GM12878 (cell line): ENCODE data around the gene INPP5D. TPM values are rescaled to one million over a fixed set of nuclear protein-coding genes. Genes with fewer than 3 reads are reported as not detected.

ENCODE experiments used
- ATAC-seq: fragments of 200-7000 bp; cut with Tn5 transposase; 3 replicates; pipeline ENCODE4 v1.9.1; 2020; ENCODE audit warnings: mild to moderate bottlenecking, moderate library complexity
- BruUV-seq: library from RNA; stranded (reverse); fragments of 400-500 nt; replicated peaks from 2 replicates; lab custom pipeline; 2021; lab: Mats Ljungman, UMichigan
- CTCF ChIA-PET: fragments of 300-600 bp; sonication (Branson Sonifier 250); formaldehyde crosslinking; extraction: SDS; loops from one replicate; lab custom pipeline; 2021; ENCODE audit warnings: inconsistent platforms; lab: Yijun Ruan, JAX
- POLR2A ChIA-PET: fragments of 350-600 bp; formaldehyde crosslinking; extraction: SDS; loops from one replicate; lab custom pipeline; 2021; ENCODE audit warnings: inconsistent platforms; lab: Charles Lee
- RAD21 ChIA-PET: fragments of 300-600 bp; sonication (Branson Sonifier 250); formaldehyde crosslinking; loops from one replicate; lab custom pipeline; 2023; ENCODE audit warnings: antibody characterized with exemption; ENCODE audit not compliant: unreplicated experiment; lab: Charles Lee
- SMC1A ChIA-PET: fragments of 300-600 bp; sonication (Branson Sonifier 250); formaldehyde crosslinking; loops from one replicate; lab custom pipeline; 2023; ENCODE audit not compliant: unreplicated experiment, uncharacterized antibody; lab: Charles Lee
- DNase-seq: peaks from one replicate; pipeline ENCODE4 v3.0.0-alpha.2; 2011; ENCODE audit warnings: low read depth, low spot score
- FAIRE-seq: peaks from 3 replicates; lab custom pipeline; 2011; peaks lifted over from hg19 to GRCh38; lab: Jason Lieb, UNC
- H2AFZ ChIP-seq: 2 replicates; pipeline ENCODE4 v1.6.0; 2011; ENCODE audit warnings: low read depth, low read length, control low read depth; ENCODE audit not compliant: control insufficient read depth
- H3K27ac ChIP-seq: 2 replicates; pipeline ENCODE4 v1.5.1; 2011; ENCODE audit warnings: control low read depth; ENCODE audit not compliant: control insufficient read depth, insufficient read depth
- H3K27me3 ChIP-seq, 2 experiments: replicated peaks in 1 of 2; 2 replicates each; pipeline versions ENCODE4 v1.6.0 to v1.6.1; 2011; ENCODE audit warnings: low read length in 1 of 2; ENCODE audit not compliant: control insufficient read depth in 2 of 2, insufficient read depth in 2 of 2
- H3K36me3 ChIP-seq, 2 experiments: 2 replicates each; pipeline ENCODE4 v1.5.1; 2011; ENCODE audit warnings: low read length in 1 of 2; ENCODE audit not compliant: control insufficient read depth in 2 of 2, insufficient read depth in 2 of 2
- H3K4me1 ChIP-seq: 2 replicates; pipeline ENCODE4 v1.6.1; 2011; ENCODE audit warnings: mild to moderate bottlenecking, low read length, moderate library complexity, mixed read lengths; ENCODE audit not compliant: control insufficient read depth, insufficient read depth
- H3K4me2 ChIP-seq: 2 replicates; pipeline ENCODE4 v1.6.0; 2011; ENCODE audit warnings: control low read depth; ENCODE audit not compliant: control insufficient read depth, insufficient read depth
- H3K4me3 ChIP-seq: fragments of 200-600 bp; sonication (generic); 2 replicates; pipeline ENCODE4 v1.5.1; 2016
- H3K79me2 ChIP-seq: 2 replicates; pipeline ENCODE4 v1.6.0; 2011; ENCODE audit warnings: low read length; ENCODE audit not compliant: control insufficient read depth, insufficient read depth
- H3K9ac ChIP-seq: 2 replicates; pipeline ENCODE4 v1.8.0; 2011; ENCODE audit warnings: low read length, control low read depth, mixed read lengths; ENCODE audit not compliant: control insufficient read depth, insufficient read depth
- H3K9me3 ChIP-seq: replicated peaks from 3 replicates; pipeline ENCODE4 v1.5.1; 2011; ENCODE audit warnings: mild to moderate bottlenecking, low read length; ENCODE audit not compliant: control insufficient read depth, insufficient read depth
- H4K20me1 ChIP-seq: 2 replicates; pipeline ENCODE4 v1.6.0; 2011; ENCODE audit not compliant: control insufficient read depth, insufficient read depth
- EGR1 ChIP-seq, 2 experiments: IDR thresholded peaks; 1 replicate in 1 of 2; 2 replicates in 1 of 2; pipeline ENCODE4 v1.6.1; 2011 to 2012; ENCODE audit warnings: low read depth in 2 of 2, low read length in 2 of 2, borderline replicate concordance in 1 of 2, mild to moderate bottlenecking in 1 of 2, moderate library complexity in 1 of 2
- IRF4 ChIP-seq: IDR thresholded peaks from 2 replicates; pipeline ENCODE4 v1.6.1; 2011; ENCODE audit warnings: low read depth, low read length
- JUNB ChIP-seq: IDR thresholded peaks from 2 replicates; pipeline ENCODE4 v1.6.1; 2016; ENCODE audit warnings: antibody characterized with exemption, mild to moderate bottlenecking
- MEF2A ChIP-seq: IDR thresholded peaks from 2 replicates; pipeline ENCODE4 v1.6.1; 2011; ENCODE audit warnings: low read depth, mild to moderate bottlenecking, low read length, moderate library complexity; ENCODE audit not compliant: insufficient read depth
- POLR2A ChIP-seq: IDR thresholded peaks from 2 replicates; pipeline ENCODE4 v1.6.1; 2011; ENCODE audit warnings: low read depth, mild to moderate bottlenecking, low read length
- RUNX3 ChIP-seq: IDR thresholded peaks from 2 replicates; pipeline ENCODE4 v1.6.1; 2012; ENCODE audit warnings: low read length, inconsistent platforms
- TARDBP ChIP-seq: IDR thresholded peaks from 2 replicates; pipeline ENCODE4 v1.6.1; 2016; ENCODE audit warnings: borderline replicate concordance
- WGBS: methylation state at CpG from one replicate; pipeline ENCODE4 v1.1.6; 2016; ENCODE audit warnings: low lambda C conversion rate; ENCODE audit not compliant: insufficient replicate concordance, insufficient coverage; ENCODE audit errors: missing lambda C conversion rate; 5-methylcytosine and 5-hydroxymethylcytosine counted together
- in situ Hi-C: fragments of 300-500 bp; cut with MboI; formaldehyde crosslinking; loops from 9 replicates; pipeline ENCODE4 v1.14.3; 2018; ENCODE audit warnings: mixed read lengths
- intact Hi-C: fragments of 100-400 bp; cut with micrococcal nuclease; formaldehyde crosslinking; loops from one replicate; pipeline ENCODE4 v1.14.2; 2022; ENCODE audit not compliant: unreplicated experiment
- polyA plus RNA-seq, 11 experiments: library from polyadenylated mRNA; depleted of rRNA in 4 of 11; unstranded in 6 of 11; stranded (reverse) in 5 of 11; fragments of >200 nt; fragmentation: Nextera tagmentation in 4 of 11; fragmentation: Illumina TruSeq in 1 of 11; extraction: Ambion mirVana in 4 of 11; extraction: Trizol in 1 of 11; gene quantifications; 1 replicate in 1 of 11; 2 replicates in 10 of 11; pipeline versions ENCODE4 v1.2.1 to v1.2.3, GENCODE V29; 2011 to 2016; ENCODE audit warnings: inconsistent platforms in 2 of 11, missing spikeins in 2 of 11, low read depth in 1 of 11
- total RNA-seq, 4 experiments: library from RNA; depleted of rRNA in 3 of 4; stranded (reverse); fragments of >200 nt in 3 of 4; fragmentation: Illumina TruSeq in 1 of 4; extraction: Trizol in 1 of 4; gene quantifications; 2 replicates each; pipeline versions ENCODE4 v1.2.1 to v1.2.3, GENCODE V29; 2013 to 2021
- TF ChIP-seq, protein P1 (sequence below): IDR thresholded peaks from 2 replicates; pipeline ENCODE4 v1.6.1; 2011; ENCODE audit warnings: mild to moderate bottlenecking, low read depth, low read length, moderate library complexity; ENCODE audit not compliant: insufficient replicate concordance
- TF ChIP-seq, protein P2 (sequence below): fragments of 450-650 bp; IDR thresholded peaks from 2 replicates; pipeline ENCODE4 v1.6.1; 2016; ENCODE audit warnings: mild to moderate bottlenecking

The INPP5D gene
- total and polyA plus RNA-seq, 10 of the 15 experiments (the other 5 are each of a cell fraction or from before 2014, with no cell fraction given), result 11.8 to 139 (median 88.8) TPM

DNA sequence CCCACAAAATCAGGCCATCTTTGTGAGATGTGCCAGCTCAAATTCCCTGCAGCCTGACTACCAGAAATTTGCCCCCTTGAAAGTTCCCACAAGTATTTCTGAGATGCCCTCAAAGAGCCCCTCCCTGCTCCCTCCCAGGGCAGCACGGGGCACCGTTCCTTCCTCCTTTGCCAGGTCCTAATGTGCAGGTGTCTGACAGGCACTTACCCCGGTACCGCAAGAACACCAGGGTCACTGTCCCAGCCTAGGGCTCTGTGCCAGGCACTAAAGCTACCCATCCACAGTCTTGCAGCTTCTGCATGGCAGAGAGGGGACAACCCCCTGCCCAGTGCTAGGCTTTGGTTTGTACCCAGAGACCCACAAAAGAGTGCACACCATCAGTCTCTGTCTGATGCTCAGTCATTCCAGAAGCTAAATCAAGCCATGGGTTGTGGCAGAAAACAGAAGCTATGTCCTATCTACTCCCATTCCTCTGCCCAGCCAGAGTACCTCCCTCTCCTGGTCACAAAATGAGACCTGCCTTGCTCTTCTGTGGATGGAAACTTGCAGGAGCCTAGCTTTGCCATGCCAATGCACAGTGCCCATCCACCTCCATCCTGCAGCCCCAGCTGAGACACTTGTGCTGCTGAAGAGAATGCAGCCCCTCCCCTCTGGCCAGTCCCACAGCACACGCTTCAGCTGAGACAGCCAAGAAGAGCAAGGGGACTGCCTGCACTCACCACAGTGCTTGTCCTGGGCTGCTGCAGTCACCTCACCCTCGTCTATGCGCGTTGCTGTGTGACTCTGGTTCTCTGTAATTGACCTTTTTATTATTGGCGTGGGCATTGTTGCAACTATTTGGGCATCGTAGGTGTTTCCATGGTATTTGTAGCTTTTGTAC lies 48.7 kb downstream of the INPP5D start:
- ChIA-PET SMC1A (interaction anchor here (0.7 to 4.5 kb wide), 17 partner anchors 8 to 142 kb away, joined by 3 to 24 read pairs (median 4); partner anchors contain the start of gene INPP5D), POLR2A (interaction anchor here (1.0 to 4.9 kb wide), 5 partner anchors 12 to 48 kb away, joined by 3 to 27 read pairs (median 4); partner anchors contain the start of gene INPP5D), CTCF (interaction anchor here (0.8 to 3.2 kb wide), 8 partner anchors 9 to 151 kb away, joined by 3 to 12 read pairs (median 5); partner anchors contain the start of gene INPP5D), RAD21 (interaction anchor here (0.8 to 15.2 kb wide), 13 partner anchors 9 to 46 kb away, joined by 3 to 160 read pairs (median 7); partner anchors contain the start of gene INPP5D)
- BruUV-seq, result no TSS peak
- TF ChIP-seq TARDBP (no peak), EGR1 (IDR thresholded peaks at IDR 0.05; ENCODE audit: borderline replicate concordance in 1 of 2, low read depth in 2 of 2, low read length in 2 of 2) (no peak), POLR2A (peak; percentile 26; the same call in 1 of the 2 replicates), JUNB (peak; percentile 29; the same call in 1 of the 2 replicates), IRF4 (peak; percentile 27; the same call in 1 of the 2 replicates), MEF2A (no peak), RUNX3 (peak; percentile 44; the same call in 1 of the 2 replicates)
- TF ChIP-seq, protein P1, sequence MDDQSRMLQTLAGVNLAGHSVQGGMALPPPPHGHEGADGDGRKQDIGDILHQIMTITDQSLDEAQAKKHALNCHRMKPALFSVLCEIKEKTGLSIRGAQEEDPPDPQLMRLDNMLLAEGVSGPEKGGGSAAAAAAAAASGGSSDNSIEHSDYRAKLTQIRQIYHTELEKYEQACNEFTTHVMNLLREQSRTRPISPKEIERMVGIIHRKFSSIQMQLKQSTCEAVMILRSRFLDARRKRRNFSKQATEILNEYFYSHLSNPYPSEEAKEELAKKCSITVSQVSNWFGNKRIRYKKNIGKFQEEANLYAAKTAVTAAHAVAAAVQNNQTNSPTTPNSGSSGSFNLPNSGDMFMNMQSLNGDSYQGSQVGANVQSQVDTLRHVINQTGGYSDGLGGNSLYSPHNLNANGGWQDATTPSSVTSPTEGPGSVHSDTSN, result no peak
- TF ChIP-seq, protein P2, sequence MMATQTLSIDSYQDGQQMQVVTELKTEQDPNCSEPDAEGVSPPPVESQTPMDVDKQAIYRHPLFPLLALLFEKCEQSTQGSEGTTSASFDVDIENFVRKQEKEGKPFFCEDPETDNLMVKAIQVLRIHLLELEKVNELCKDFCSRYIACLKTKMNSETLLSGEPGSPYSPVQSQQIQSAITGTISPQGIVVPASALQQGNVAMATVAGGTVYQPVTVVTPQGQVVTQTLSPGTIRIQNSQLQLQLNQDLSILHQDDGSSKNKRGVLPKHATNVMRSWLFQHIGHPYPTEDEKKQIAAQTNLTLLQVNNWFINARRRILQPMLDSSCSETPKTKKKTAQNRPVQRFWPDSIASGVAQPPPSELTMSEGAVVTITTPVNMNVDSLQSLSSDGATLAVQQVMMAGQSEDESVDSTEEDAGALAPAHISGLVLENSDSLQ, result 0 out of 2 replicates have a peak, but pooled peaks have one; percentile 2
- DNase-seq (no peak), FAIRE-seq (no peak), ATAC-seq (peak; percentile 81)
- Histone ChIP-seq H3K4me2 (peak overlapping the region; percentile 50), H3K9me3 (no peaks in the 10 kb centered on the region; the same call in 2 of the 3 replicates), H3K36me3 (peaks cover 21 to 29% of the 10 kb centered on the region in 2 experiments), H3K27ac (peak overlapping the region; percentile 43), H3K4me1 (peaks cover 34% of the 10 kb centered on the region), H3K79me2 (peaks cover 78% of the 10 kb centered on the region), H3K27me3 (no peaks in the 10 kb centered on the region), H3K9ac (no peak overlapping the region; the same call in 1 of the 2 replicates), H3K4me3 (0 out of 2 replicates have a peak overlapping the region, but pooled peaks have one; percentile 30), H4K20me1 (peaks cover 6% of the 10 kb centered on the region; the same call in 1 of the 2 replicates), H2AFZ (no peak overlapping the region)
- in situ Hi-C loops, result no loop called here
- 3% methylated on average over 10 of the region's 10 CpGs for WGBS
- intact Hi-C loops, result no loop called here
